DMS 273 (cell line): ENCODE data around the gene PARVA.

Source experiments
- DNase-seq: peaks from one replicate; lab custom pipeline; 2025; ENCODE audit not compliant: unreplicated experiment; lab: John Stamatoyannopoulos, UW

The PARVA gene

DNA sequence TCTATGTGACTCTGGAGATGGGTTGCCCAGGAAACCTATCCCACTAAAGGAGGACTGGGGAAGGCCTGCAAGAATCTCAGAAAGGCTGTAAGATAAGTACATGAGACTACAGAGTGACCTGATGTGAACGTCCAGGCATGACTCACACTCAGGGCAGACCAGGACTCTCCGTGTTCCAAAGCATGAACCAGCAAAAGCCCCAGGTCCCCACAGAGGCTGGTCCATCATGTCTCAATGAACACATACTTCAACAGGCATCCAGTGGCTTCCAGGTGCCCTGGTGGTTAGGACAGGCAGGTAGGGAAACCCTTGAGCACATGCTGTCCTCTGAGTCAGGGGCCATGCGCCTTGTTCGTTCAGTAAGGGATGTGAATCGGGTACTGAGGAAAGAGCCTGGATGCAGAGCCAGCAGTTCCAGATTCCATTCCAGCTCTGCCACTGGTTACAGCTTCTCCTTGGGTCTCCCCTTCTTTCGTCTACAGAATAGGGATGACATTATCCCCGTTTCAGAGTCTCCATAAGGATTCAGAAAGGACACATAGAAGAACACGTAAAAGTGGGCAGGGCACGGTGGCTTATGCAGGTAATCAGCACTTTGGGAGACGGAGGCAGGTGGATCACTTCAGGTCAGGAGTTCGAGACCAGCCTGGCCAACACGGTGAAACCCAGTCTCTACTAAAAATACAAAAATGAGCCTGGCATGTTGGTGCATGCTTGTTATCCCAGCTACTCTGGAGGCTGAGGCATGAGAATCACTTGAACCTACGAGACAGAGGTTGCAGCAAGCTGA is 167.8 kb downstream of the PARVA start:
- no peak for DNase-seq

DNA sequence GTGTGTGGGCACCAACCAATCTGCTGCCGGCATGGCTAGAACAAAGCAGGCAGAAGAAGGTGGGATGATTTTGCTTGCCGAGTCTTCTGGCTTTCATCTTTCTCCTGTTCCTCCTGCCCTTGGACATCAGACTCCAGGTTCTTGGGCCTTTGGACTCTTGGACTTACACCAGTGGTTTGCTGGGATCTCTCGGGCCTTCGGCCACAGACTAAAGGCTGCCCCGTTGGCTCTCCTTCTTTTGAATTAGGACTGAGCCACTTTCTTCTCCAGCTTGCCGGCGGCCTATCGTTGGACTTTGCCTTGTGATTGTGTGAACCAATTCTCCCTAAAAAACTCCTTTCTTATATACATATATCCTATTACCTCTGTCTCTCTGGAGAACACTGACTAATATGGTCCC is 168.8 kb downstream of the PARVA start:
- DNase-seq, result no peak

DNA sequence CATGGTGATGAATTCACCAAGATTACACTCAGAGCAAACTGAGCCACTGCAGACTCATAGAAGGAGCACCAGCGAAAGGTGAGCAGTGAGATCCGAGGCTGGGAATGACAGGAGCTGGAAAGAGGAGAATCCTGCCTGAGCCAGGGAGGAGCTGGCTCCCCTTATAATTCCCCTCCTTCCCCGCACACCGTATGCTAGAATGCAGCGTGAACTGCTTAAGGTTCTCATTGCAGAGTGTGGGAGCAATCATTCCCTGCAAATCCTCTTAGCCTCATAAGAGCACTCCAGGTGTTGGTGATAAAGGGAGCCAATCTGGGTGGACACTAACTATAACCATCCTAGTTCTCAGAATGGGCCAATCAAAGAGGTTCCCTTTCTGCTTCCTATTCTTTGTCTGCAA is 169.3 kb downstream of the PARVA start:
- DNase-seq, result no peak

GRCh38 chr11:12547953-12548650 is 170.7 kb downstream of the PARVA start:
- DNase-seq, result no peak

DNA sequence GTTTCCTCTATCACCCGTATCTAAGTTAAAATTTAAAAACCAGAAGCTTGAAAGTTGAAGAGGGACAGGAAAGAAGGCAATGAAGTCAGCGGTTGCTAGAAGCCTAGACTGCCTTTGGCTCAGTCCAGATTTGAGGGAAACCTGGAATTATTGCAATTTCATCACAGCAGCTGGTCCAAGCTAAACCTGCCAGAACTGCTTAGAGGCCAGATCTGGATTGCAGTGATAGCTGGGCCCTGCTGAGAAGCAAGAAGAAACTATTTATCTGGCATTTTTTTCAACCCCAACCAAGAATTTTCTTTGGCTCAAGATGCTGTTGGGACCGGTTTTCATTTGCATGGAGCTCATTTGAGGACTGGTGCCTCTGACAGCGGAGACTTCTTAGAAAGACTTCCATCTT is 175.3 kb downstream of the PARVA start:
- no peak for DNase-seq

GRCh38 chr11:12554122-12554521 is 176.8 kb downstream of the PARVA start:
- no peak for DNase-seq

DNA sequence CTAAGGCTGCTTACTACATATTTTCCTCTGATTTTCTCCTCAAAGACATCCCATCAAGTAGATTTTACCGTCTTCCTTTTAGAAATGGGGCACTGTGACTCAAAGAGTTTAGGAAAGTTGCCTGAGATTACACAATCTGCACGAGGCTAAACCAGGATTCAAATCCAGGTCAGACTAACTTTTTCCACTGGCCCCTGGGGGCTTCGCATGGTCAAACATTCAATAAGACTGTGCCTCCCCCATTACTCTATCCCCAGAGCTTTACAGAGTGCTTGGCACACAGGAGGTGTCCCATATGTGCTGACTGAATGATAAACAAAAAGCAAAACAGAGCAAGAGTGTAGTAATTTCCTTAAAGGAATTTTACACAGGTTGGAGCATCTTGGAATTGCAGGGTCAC is 178.8 kb downstream of the PARVA start:
- DNase-seq, result no peak

- DNase-seq, result peak; percentile 75
Observed at GRCh38 chr11:12556788-12557384, 179.5 kb downstream of the PARVA start.

DNA sequence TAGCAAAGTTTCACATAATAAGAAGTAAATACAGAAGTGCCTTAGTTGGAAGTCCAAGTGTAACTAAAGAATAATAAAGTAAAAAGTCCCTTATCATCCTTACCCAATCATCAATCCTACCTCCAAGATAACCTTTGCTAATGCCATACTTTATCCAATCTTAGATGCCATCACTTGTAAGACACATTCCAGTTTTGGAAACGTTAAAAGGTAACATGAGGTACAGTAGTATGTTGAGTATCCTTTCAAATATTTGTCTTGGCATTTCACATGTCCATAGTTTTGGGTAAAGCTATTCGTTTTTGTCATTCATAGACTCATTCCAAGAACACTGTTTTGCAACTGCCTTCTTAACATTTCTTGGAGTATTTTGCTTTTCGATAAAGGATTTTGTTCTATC is 181.6 kb downstream of the PARVA start:
- no peak for DNase-seq

DNA sequence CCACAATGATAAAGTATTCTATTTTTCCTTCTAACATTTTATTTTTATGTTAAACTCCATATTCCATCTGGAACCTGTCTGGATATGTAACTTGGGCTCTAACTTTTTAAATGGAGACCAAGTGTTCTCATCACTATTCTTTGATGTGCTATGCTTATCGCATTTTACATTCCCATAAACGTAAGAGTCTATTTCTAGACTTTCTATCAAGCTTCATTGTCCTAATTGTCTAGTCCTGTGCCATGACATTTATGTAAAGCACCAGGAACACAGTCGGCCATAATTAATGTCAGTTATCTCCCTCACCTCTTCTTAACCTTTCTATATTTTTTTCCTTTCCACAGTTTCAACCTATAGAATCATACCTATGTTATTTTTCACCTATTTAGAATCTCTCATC is 183.0 kb downstream of the PARVA start:
- no peak for DNase-seq

GRCh38 chr11:12560861-12561260 is 183.5 kb downstream of the PARVA start:
- DNase-seq, result peak; percentile 46

DNA sequence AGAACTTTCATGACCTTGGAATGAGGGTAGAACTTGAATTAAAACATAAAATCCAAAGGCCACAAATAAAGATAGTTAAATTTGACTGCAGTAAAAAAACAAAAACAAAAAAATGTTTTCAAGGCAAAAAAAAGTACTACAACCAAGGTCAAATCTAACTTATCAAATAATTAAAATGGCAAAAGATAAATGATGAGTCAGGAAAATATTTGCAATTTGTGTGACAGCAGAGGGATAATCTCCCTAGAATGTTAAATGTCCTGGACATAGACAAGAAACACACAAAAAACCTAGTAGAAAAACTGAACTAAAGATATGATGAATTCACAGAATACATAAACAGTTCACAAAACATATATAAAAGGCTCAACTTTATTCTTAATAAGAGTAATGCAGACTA is 186.6 kb downstream of the PARVA start:
- no peak for DNase-seq

GRCh38 chr11:12565406-12565805 is 188.0 kb downstream of the PARVA start:
- DNase-seq, result no peak

- DNase-seq, result no peak
Observed at GRCh38 chr11:12567746-12568460, 190.5 kb downstream of the PARVA start.

- DNase-seq, result no peak
Observed at GRCh38 chr11:12569499-12570425, 192.4 kb downstream of the PARVA start.

- DNase-seq, result no peak
Observed at GRCh38 chr11:12573707-12574485, 196.5 kb downstream of the PARVA start.

GRCh38 chr11:12577725-12578644 is 200.6 kb downstream of the PARVA start:
- peak; percentile 7 for DNase-seq

- no peak for DNase-seq
Observed at GRCh38 chr11:12581416-12581815, 204.0 kb downstream of the PARVA start.

DNA sequence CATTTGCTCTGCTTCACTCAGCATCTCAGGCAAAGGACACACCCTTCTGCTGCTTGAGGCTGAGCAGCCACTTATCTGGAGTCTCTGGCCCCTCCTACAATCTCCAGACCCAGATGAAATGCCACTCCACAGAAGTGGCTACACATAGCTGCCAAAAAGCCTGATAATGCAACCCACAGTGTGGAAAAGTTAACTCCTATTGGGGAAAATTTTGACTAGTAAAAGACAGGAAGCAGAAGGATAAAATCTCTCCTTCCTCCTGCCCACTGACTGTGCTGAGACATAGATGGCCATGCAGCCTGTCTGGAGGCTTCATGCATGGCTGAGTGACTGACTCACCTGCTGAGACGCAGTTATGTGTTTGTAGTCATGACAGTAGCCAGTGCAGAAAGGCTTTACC is 204.6 kb downstream of the PARVA start:
- DNase-seq, result no peak
